Esophagus (tissue), 2 donors: ENCODE results near the gene AUP1. TPM values are rescaled to one million over a fixed set of nuclear protein-coding genes. Genes with fewer than 3 reads are reported as not detected.

Experiments used
- H3K27ac ChIP-seq, 2 donors: one replicate each; pipeline ENCODE4 v1.5.1; 2013; ENCODE audit warnings: low read depth in 2 of 2, mild to moderate bottlenecking in 2 of 2, inconsistent platforms in 1 of 2, low read length in 1 of 2, moderate library complexity in 1 of 2
- H3K27me3 ChIP-seq, 2 donors: one replicate each; pipeline ENCODE4 v1.6.1; 2013; ENCODE audit warnings: low read length in 2 of 2, control low read depth in 1 of 2, mild to moderate bottlenecking in 1 of 2; ENCODE audit not compliant: insufficient read depth in 2 of 2, control insufficient read depth in 1 of 2
- H3K36me3 ChIP-seq, 2 donors: one replicate each; pipeline ENCODE4 v1.6.1; 2013; ENCODE audit warnings: low read length in 1 of 2; ENCODE audit not compliant: control insufficient read depth in 2 of 2, insufficient read depth in 2 of 2
- H3K4me1 ChIP-seq, 2 donors: one replicate each; pipeline ENCODE4 v1.6.1; 2013; ENCODE audit warnings: low read length in 1 of 2; ENCODE audit not compliant: control insufficient read depth in 2 of 2, insufficient read depth in 2 of 2
- H3K4me3 ChIP-seq, 2 donors: one replicate each; pipeline ENCODE4 v1.5.1; 2013; ENCODE audit warnings: low read length in 2 of 2, mild to moderate bottlenecking in 2 of 2, low read depth in 1 of 2, moderate library complexity in 1 of 2
- H3K9me3 ChIP-seq, 2 donors: one replicate each; pipeline ENCODE4 v1.6.1; 2013; ENCODE audit warnings: mild to moderate bottlenecking in 2 of 2, low read depth in 1 of 2, low read length in 1 of 2, moderate library complexity in 1 of 2; ENCODE audit not compliant: control insufficient read depth in 2 of 2, insufficient read depth in 1 of 2
- WGBS, 2 donors: extraction: QIAGEN DNeasy Blood & Tissue Kit; methylation state at CpG; one replicate each; pipeline ENCODE4 v1.1.7; 2013; 5-methylcytosine and 5-hydroxymethylcytosine counted together
- polyA plus RNA-seq, 2 donors: library from polyadenylated mRNA; stranded (reverse); fragments of 200-250 nt; gene quantifications; one replicate each; pipeline ENCODE4 v1.2.3, GENCODE V29; 2013
- donor health status: healthy with polysubstance abuse.
- donor health status: Bipolar disorder and iron deficiency.

The AUP1 gene
- polyA plus RNA-seq, 2 donors: 116 to 186 TPM

DNA sequence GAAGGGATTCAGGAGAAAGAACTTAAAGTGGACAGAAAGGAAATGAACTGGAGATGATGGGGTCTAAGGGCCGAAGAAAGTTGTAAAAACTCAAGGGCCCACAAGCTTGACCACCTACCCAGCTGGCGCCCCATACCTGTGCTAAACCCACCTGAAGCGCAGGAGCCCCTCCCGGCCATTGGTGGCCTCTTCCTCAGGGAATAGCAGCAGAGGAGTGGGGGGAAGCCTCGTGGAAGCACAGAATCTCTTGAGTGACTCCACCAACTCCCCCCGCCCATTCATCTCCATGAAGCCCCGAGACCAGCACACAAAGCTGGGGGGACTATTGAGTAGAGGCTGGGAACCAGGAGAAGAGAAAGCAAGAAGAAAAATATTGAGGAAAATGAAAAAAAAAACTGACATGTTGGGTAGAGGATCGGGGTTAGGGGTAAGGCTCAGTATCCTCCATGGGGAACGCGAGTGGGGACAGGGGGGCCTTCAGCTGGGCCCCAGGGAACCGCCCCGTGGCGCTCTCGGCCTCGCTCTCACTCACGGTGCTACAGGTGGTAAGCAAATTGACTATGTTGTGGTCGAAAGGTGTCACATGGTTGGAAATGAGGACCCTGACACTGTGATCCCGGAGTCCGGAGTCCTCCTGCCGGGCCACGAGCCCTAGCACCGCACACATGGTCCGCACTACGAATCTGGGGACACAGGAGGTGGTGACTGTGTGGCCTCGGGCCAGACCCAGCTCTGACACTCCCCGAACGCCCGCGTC is 728 bp downstream of the AUP1 start:
- peaks cover 4 to 12% of the 10 kb centered on the region in 2 donors for H3K4me1 ChIP-seq
- 15% methylated on average over 29 of the region's 29 CpGs for WGBS, 2 donors
- H3K36me3 ChIP-seq: peaks cover 7 to 22% of the 10 kb centered on the region in 2 donors
- peak overlapping the region; percentile 61 to 97 for H3K4me3 ChIP-seq
- H3K27ac ChIP-seq: peak overlapping the region; percentile 92
- H3K9me3 ChIP-seq: no peaks in the 10 kb centered on the region
- no peaks in the 10 kb centered on the region for H3K27me3 ChIP-seq

GRCh38 chr2:74527741-74528140 is 1.8 kb downstream of the AUP1 start:
- Histone ChIP-seq H3K4me1 (peaks cover 4 to 12% of the 10 kb centered on the region in 2 donors), H3K4me3 (no peak overlapping the region), H3K36me3 (peaks cover 7 to 16% of the 10 kb centered on the region in 2 donors), H3K27me3 (no peaks in the 10 kb centered on the region), H3K9me3 (no peaks in the 10 kb centered on the region), H3K27ac (no peak overlapping the region)
- WGBS, 2 donors: 94% methylated on average over 9 of the region's 9 CpGs

GRCh38 chr2:74526649-74527230 is 2.8 kb downstream of the AUP1 start:
- Histone ChIP-seq H3K4me1 (peaks cover 4 to 12% of the 10 kb centered on the region in 2 donors), H3K9me3 (no peaks in the 10 kb centered on the region), H3K27me3 (no peaks in the 10 kb centered on the region), H3K36me3 (peaks cover 7 to 11% of the 10 kb centered on the region in 2 donors), H3K4me3 (no peak overlapping the region), H3K27ac (peak overlapping the region in 1 of 2 donors; percentile 45)
- WGBS, 2 donors: 95 to 98% methylated on average over 11 of the region's 11 CpGs

GRCh38 chr2:74525717-74526648 is 3.5 kb downstream of the AUP1 start, which contains the start of gene DQX1:
DQX1 (minus strand) TSS chr2:74526231; CDS start chr2:74525729, 502 bp downstream.
- Histone ChIP-seq H3K9me3 (no peaks in the 10 kb centered on the region), H3K4me1 (peaks cover 4 to 12% of the 10 kb centered on the region in 2 donors), H3K27ac (peak within 1 kb of the TSS; percentile 40 to 58), H3K36me3 (peaks cover 7 to 11% of the 10 kb centered on the region in 2 donors), H3K4me3 (no peak within 1 kb of the TSS), H3K27me3 (no peaks in the 10 kb centered on the region)
- 71% methylated on average over 11 of the region's 11 CpGs for whole genome bisulfite sequencing, 2 donors

DNA sequence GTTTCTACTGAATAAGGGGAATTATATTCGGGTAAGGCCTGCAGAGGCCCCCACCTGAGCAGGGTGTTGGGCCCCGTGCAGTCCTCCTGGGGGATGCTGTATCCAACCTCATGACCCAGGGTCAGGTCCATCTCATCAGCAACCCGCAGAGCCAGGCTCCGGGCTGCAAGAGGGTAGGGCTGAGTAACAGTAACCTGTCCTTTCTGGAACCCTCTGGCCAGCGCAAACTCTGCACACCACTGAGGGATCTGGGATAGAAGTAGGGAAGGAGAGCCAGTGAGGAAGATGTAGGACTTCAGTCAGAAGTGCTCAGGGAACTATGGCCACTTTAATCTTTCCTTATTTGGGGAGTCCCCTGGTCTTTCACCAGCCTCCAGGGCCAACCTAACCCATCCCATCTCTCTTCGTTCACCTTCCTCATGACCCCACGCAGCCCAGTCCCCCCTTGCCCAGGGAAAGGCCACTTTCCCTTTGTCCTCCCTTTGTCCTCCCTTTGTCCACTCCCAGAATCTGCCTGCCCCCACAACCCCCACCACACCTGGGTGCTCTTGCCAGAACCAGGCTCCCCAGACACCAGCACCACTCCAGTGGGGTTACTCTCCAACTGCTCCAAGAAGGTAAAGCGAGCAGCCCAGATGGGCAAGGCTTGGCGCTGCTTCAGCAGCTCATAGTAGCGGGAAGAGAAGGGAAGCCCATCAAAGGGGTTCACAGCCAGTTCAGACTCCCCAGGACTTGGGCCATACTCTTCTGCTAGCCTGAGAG is 4.4 kb downstream of the AUP1 start:
- H3K9me3 ChIP-seq: no peaks in the 10 kb centered on the region
- H3K36me3 ChIP-seq: peaks cover 7 to 11% of the 10 kb centered on the region in 2 donors
- peaks cover 4 to 8% of the 10 kb centered on the region in 2 donors for H3K4me1 ChIP-seq
- H3K27me3 ChIP-seq: no peaks in the 10 kb centered on the region
- H3K27ac ChIP-seq: no peak overlapping the region
- no peak overlapping the region for H3K4me3 ChIP-seq
- WGBS, 2 donors: 93 to 95% methylated on average over 10 of the region's 10 CpGs

DNA sequence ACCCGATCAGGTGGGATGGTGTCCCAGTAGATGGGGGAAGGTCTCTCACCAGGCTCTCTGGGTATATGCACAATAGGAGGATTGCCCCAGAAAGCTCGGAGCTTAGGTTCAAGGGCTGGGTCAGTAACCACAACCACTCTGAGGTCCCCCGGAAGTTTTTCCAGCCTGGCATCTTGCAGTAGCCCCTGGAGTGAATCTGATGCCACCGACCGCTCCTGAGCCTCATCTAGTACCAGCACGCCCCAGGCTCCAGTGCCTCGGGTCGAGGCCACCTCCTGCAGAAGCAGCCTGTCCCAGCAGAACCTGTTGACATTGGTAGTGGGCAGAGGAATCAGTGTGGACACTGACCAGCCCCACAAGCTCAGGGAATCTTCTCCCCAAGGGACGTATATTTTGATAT is 5.5 kb downstream of the AUP1 start:
- no peaks in the 10 kb centered on the region for H3K27me3 ChIP-seq
- H3K4me3 ChIP-seq: no peak overlapping the region
- 79 to 82% methylated on average over 9 of the region's 9 CpGs for WGBS, 2 donors
- peaks cover 7 to 11% of the 10 kb centered on the region in 2 donors for H3K36me3 ChIP-seq
- peaks cover 4 to 8% of the 10 kb centered on the region in 2 donors for H3K4me1 ChIP-seq
- no peaks in the 10 kb centered on the region for H3K9me3 ChIP-seq
- no peak overlapping the region for H3K27ac ChIP-seq

GRCh38 chr2:74522516-74522915 is 7.0 kb downstream of the AUP1 start:
- Histone ChIP-seq H3K4me1 (no peaks in the 10 kb centered on the region), H3K9me3 (no peaks in the 10 kb centered on the region), H3K27ac (no peak overlapping the region), H3K36me3 (peaks cover 7 to 8% of the 10 kb centered on the region in 2 donors), H3K4me3 (no peak overlapping the region), H3K27me3 (no peaks in the 10 kb centered on the region)
- WGBS, 2 donors: 74 to 83% methylated on average over 3 of the region's 3 CpGs

- H3K9me3 ChIP-seq: peaks cover 0 to 8% of the 10 kb centered on the region in 2 donors
- 62 to 67% methylated on average over 13 of the region's 13 CpGs for WGBS, 2 donors
- peaks cover 4 to 34% of the 10 kb centered on the region in 2 donors for H3K27me3 ChIP-seq
- H3K4me1 ChIP-seq: peaks cover 18 to 20% of the 10 kb centered on the region in 2 donors
- peak overlapping the region in 1 of 2 donors; percentile 20 for H3K4me3 ChIP-seq
- H3K36me3 ChIP-seq: no peaks in the 10 kb centered on the region
- no peak overlapping the region for H3K27ac ChIP-seq
These were observed 12.9 kb downstream of the AUP1 start for GRCh38 chr2:74516650-74517049.
